Stimulated activated CD8-positive, alpha-beta memory T cell treated with anti-CD3 and anti-CD28 coated beads, Interleukin-4, amount 100 ng/mL, for 4 hours (primary cell): Measurements from ENCODE around the gene MRPL58.
"Not testable (repeated sequence)": the region's sequence is repeated elsewhere in the genome, so short reads cannot be mapped to it uniquely, and the experiment has no call there.

Experiments
- DNase-seq, 2 donors: peaks; one replicate each; pipeline ENCODE4 v3.0.0-alpha.2; 2020; ENCODE audit warnings: low read depth in 2 of 2, low spot score in 1 of 2

Gene MRPL58

DNA sequence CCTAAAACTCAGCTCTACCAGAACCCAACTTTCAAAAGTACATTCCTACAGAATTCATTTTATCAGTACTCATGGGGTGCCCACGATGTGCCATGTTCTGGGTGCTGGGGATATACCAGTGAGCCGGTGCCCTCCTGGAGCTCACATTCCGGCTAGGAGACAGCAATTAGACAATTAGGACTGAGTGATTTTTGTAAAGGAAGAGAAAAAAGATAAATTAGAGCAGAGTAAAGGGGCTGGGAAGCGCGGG is 449 bp upstream of the MRPL58 start:
- DNase-seq = no peak

DNA sequence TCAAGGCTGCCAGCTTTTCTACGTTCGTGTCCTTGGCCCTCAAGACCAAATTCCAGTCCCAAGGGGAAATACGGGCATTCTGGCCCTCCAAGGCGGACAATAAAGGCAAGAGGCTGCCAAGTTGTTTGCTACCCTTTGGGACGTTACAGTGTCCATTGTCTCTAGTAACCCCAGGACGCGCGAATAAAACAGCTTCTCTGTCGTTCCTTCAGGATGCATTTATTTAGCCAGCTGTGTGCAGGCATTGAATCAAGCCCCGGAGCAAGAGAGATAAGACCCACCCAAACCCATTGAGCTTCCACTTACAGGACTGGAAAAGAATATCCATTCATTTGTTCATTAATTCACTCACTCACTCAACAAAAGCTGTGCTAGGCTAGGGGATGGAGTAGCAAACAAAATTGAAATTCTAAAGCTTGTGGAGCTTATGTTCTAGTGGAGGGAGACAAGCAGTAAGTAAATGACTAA is 656 bp downstream of the MRPL58 start:
- no peak for DNase-seq

DNA sequence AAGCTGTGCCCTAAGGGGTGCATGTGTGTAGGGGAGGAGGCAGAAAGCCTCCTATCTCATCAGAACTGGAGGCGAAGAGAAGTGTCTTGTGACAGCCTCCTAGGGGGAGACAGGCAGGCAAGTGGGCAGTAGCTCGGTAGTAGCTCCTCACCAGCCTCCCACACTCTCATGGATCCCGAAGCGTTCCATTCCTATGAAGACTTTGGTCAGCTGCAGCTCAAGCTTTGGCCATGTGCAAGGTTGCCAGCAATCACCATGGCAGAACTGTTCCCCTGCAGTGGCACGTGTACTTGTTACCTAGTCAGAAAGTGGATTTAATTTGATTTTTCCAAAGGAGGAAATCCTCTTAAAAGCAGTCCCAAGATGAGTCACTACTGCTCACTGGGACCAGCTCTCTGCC is 6.7 kb downstream of the MRPL58 start:
- DNase-seq = no peak

DNA sequence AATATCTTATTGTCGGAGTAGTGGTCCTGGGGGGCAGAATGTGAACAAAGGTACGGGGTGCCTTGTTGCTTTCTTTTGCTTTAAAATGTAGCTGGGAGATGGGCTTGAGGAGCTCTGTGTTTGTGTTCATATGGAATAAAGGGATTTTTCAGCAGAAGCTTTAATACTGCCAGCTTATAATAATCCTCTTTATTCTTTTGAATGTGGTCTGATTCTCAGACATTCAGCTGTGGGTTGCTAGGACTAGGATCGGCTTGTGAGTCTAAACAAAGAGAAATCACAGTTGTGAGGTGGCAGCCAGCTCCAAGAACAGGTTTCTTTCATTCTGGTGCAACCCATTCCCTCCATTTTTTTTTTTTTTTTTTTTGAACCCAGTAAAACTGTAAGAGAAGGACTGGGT is 7.2 kb downstream of the MRPL58 start:
- no peak for DNase-seq

DNA sequence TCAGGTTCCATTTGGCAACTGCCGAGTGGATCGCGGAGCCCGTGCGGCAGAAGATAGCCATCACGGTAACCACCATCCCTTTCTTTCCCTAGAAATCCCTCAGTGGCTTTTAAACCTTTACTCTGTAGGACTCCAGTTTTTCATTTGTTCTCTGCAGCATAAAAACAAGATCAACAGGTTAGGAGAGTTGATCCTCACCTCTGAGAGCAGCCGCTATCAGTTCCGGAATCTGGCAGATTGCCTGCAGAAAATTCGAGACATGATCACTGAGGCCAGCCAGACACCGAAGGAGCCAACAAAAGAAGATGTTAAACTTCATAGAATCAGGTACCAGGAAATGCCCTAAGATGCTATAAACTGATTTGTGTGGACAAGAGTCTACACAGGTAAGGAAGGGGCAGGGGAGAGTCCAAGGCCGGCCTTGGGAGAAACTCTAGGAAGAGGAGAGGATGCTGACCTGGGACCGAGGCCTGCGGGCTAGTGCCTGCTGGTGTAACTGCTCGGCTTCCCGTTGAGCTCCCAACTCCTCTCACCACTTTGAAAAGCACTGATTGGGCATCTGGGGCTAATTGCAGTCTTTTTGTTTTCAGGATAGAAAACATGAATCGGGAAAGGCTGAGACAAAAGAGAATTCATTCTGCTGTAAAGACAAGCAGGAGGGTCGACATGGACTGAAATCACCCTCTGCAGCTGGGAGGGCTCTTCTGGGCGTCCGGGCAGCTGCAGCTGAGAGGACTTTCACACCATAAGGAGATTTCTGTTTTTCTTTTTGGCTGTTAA is 8.1 kb downstream of the MRPL58 start:
- DNase-seq = no peak

DNA sequence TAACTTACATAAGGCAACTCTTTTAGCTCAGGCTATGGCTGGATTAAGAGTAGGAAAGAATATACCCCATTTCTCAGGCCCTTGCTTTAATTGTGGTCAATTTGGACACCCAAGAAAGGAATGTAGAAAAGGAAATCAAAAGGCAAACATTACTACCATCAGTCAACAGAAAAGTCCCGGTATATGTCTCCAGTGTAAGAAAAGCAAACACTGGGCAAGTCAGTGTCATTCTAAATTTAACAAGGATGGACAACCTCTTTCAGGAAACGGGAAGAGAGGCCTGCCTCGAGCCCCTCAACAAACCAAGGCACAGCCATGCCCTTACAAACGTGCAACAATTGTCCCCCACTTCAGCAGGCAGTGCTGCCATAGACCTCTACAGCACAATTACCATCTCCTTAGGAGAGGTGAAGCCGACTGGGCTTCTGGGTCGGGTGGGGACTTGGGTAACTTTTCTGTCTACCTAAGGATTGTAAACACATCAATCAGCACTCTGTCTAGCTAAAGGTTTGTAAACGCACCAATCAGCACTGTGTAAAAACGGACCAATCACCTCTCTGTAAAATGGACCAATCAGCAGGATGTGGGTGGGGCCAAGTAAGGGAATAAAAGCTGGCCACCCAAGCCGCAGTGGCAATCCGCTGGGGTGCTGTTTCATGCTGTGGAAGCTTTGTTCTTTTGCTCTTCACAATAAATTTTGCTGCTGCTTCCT is 12.4 kb downstream of the MRPL58 start:
- DNase-seq = no peak

DNA sequence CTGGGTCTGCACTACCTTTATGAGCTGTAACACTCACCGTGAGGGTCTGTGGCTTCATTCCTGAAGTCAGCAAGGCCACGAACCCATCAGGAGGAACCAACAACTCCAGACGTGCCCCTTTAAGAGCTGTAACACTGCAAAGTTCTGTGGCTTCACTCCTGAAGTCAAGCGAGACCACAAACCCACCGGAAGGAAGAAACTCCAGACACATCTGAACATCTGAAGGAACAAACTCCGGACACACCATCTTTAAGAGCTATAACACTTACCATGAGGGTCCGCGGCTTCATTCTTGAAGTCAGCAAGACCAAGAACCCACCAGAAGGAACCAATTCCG is 12.9 kb downstream of the MRPL58 start:
- DNase-seq = not testable (repeated sequence)

DNA sequence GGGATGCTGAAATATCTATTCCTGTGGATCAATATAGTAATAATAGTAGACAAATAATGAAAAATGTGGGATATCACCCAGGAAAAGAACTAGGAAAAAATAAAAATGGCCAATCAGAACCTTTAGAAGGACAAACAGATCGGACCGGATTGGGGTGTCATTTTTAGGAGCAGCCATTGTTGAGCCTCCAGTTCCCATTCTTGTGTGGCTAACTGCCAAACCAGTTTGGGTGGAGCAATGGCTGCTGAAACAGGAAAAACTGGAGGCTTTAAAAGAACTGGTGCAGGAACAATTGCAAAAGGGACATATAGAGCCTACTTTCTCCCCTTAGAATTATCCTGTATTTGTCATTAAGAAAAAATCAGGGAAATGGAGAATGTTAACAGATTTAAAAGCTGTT is 14.2 kb downstream of the MRPL58 start:
- DNase-seq = not testable (repeated sequence)

DNA sequence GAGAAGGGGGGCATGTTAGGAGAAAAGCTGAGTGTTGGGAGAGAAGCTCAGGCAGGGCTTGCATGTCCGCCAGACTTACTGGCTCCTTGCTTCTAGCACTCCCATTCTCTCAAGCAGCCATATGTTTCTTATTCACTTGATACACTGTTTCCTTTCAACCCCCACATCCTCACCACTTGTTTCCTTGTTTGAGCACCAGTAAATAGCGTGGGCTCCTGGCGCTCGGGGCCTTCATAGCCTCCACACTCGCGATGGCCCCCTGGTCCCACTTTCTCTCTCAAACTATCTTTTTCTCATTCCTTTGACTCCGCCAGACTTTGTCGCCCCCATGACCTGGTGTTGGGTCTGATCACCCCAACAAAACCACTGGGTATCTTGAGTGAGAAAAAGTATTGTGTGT is 17.7 kb downstream of the MRPL58 start:
- DNase-seq = no peak

DNA sequence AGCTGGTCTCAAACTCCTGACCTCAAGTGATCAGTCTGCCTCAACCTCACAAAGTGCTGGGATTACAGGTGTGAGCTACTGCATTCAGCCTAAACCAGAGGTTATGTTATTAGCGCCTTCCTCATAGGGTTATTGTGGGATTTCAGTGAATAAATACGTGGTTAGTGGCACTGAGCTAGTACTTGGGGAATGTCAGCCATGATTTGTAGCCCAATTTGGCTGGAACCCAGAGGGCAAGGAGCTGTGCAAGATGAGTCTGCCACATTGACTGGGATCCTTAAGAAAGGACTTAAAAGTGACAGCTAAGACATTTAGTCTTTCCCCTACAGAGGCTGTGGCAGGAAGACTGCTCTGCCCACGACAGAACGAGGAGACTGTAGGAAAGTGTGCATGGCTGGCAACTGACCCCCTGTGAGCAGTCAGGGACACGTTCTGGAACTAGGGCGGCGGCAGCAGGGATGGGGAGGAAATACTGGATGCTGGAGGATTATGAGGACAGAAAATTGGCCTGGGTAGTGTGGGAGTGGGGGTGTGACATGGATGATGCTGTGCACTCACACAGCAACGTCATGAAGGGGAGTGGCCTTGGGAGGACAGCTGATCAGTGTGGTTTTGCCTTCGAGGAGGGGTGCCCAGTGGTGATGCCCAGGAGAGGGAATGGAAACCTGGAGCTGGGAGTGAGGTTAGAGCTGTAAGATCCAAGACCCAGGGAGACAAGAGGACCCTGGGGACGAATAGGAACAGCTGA is 19.7 kb downstream of the MRPL58 start:
- DNase-seq = peak in 1 of 2 donors; percentile 23

DNA sequence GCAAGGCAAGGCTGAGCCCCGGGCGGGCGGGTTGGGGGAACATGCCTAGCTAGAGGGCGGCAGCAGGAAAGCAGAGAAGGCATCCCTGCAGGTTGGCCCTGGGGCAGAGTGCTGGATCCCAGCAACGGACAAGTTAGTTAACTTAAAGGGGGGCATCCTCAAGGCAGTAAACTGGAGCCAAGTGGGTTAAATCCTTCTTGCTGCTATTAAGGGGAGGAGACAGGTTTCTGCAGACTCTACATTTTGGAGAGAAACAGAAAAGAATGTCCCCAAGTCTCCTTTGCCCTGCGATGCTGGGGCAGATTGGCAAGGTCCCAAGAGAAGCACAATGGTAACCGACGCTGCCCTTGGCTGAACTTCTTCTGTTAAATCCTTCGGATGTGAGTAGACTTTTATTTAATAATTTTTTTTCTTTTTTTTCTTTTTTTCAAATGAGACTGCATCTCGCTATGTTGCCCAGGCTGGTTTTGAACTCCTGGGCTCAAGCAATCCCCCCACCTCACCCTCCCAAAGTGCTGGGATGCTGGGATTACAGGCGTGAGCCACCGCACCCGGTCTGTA is 20.3 kb downstream of the MRPL58 start:
- no peak for DNase-seq

DNA sequence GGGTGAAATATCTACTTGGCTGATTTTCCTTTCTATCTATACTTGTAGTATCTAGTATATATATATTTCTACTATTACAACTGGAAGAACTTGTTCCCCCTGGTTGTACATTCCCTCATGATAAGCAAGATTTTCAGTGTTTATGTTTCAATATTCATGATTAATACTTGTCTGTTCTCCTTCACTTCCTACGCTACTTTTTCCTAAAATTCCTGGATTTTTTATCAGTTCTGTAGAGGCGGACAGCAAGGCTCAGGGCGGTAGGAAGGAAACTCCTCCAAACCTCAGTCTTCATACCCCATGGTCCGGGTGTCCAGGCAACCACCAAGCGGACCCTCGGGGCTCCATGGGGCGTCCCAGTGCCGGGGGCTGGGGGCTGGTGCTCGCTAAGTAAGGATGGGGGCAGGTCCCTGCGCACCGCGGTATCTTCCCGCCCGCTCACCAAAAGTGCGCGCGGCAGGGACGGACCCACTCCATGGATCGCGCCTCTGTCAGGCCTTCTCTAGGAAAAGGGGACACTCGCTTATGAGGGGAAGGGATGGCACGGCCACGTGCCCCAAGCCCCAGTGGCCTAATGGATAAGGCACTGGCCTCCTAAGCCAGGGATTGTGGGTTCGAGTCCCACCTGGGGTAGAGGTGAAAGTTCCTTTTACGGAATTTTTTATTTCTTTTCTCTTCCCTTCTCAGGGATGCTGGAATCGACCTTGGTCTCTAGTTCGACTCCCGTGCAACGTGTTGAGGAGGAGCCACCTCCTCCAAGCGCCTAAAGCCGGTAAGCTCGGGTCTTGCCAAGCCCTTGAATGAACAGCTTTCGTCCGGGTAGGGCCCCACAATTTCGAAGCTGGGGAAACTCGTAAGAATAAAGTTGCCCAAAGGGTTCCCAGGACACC is 21.1 kb downstream of the MRPL58 start:
- DNase-seq = peak; percentile 61 to 71

DNA sequence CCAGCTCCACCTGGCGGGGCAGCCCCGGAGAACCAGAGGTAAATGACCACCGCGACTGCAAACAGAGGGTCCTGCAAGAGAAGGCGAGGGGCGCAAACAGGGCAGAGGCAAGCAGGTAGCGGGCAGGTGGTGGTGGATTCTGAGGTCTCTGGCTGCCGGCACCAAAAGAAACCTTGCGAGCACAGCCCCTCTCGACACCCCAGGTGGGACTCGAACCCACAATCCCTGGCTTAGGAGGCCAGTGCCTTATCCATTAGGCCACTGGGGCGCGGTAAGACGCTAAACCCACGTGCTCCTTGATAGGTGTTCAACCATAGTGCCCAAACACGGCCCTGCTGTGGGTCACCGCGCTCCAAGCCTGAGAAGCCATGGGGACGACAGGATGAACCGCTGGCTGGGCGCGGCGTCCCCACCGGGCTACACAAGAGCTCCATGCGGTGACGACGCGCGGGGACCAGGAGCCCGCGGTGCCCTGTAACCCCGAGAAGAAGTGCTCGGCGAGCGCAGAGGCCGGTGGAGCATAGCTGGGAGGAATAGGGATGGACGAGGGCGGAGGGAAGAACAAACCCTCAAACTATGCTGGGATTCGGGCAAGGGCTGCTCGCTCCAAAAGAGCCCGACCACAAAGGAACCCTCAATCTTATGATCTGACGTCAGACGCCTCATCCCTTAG is 21.9 kb downstream of the MRPL58 start:
- peak; percentile 58 to 75 for DNase-seq

DNA sequence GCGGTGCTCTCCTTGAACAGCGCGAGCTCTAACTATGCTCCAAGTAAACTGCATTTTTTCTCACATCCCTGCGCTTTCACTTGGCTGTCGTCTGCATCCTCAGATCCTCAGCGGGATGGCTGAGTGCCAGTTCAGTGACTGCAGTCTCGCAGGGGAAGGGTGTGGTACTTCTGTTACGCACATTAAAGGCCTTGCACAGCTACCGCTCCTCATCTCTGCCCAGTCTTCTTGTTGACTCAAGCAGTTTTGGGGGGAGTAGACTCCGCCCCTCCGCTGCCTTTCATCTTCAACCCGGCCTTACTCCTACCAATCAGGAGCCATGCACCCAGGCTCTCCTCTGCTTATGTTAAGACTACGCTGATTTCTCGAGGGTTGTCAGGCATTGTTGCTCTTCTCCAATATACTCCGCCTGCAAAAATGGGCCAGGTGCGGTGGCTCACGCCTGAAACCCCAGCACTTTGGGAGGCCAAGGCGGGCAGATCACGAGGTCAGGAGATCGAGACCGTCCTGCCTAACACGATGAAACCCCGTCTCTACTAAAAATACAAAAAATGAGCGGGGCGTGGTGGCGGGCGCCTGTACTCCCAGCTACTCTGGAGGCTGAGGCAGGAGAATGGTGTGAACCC is 24.3 kb downstream of the MRPL58 start:
- peak; percentile 54 to 65 for DNase-seq

DNA sequence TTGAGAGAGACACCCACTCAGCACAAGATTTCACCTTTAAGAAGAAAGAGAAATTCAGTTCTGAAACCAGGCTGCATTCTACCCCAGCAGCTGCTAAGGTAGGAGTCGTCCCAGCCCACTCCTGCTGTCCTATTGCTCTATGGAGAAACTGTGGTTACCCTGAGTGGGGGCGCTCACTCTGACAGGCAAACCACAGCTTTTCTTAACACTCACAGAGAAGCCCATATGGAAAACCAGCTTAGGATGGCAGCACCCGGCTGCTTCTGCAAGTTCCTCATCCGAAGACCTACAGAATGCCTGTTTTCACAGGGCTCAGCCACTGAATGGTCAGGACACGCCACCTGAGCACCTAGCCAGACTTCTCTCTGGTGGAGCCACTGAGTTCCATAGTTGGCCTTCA is 26.8 kb downstream of the MRPL58 start:
- DNase-seq = no peak

DNA sequence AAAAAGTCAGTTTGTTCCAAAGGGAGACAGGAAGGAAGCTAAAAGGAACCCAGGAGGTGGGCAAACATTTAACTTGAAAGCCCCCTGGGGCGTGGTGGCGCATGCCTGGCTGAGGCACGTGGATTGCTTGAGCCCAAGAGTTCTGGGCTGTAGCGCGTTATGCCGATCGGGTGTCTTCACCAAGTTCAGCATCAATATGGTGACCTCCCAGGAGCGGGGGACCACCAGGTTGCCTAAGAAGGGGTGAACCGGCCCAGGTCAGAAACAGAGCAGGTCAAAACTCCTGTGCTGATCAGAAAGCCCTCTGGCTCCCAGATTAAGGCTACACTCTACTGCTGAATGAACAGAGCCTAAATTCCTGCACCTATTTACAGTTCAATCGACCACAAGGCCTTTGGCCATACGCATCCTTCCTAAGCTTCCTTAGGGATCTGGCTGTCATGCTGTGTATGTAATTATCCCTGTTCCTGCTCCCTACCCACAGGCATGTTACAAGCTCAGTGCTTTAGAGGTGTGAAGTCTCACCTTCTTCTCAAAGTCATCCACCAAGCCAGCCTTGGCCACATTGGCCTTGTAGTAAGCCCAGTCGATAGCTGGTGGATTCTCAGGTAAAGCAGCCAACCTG is 29.3 kb downstream of the MRPL58 start:
- DNase-seq = no peak

DNA sequence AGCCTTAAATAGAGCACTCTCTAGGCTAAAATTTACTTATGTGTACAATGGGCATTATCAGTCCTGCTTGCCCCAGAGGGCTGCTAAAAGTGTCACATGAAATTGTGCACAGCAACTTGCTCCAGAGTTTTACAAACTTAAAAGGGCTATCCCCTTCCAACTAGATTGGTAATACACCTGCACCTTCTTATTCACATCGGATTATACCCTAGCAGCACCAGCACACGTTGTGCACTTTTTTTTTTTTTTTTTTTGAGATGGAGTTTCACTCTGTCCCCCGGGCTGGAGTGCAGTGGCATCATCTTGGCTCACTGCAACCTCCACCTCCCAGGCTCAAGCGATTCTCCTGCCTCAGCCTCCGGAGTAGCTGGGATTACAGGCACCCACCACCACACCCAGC is 31.3 kb downstream of the MRPL58 start:
- DNase-seq = not testable (repeated sequence)

DNA sequence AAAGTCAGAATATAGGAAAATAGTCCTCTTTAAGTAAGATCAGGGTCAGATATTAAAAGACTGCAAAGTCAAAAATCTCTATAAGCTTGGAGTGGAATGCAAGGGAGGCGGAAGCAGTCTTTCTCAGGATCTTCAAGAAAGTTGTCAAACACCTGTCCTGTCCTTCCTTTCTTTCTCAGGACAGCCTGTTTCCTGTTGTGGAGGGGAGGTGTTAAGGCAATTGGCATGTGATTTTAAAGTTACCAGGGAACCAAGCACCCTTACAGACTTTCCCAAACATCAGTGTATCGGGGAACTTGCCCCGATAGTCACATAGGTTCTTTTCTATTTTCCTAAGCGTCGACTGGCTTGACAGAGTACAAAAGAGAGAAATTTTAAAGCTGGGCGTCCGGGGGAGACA is 32.2 kb downstream of the MRPL58 start:
- no peak for DNase-seq

DNA sequence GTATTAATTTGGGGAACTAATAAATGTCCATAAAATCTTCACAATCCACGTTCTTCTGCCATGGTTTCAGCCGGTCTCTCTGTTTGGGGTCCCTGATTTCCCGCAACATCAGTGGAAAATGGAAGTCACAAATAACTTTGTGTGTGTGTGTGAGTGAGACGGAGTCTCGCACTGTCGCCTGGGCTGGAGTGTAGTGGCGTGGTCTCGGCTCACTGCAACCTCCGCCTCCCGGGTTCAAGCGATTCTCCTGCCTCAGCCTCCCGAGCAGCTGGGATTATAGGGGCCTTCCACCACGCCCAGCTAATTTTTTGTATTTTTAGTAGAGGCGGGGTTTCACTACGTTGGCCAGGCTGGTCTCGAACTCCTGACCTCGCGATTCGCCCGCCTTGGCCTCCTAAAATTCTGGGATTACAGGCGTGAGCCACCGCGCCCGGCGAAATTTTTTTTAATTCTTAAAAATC is 33.5 kb downstream of the MRPL58 start:
- DNase-seq = not testable (repeated sequence)
